ENCODE measurements around the gene WWOX. TPM values are rescaled to one million over a fixed set of nuclear protein-coding genes. Genes with fewer than 3 reads are reported as not detected.

Gene WWOX
- total and polyA plus RNA-seq, 2 of the 4 experiments (the other 2 are of a cell fraction) = 2.7 to 5.4 TPM

- Histone ChIP-seq H3K27ac (ENCODE audit: insufficient read depth, low read length) (no peak overlapping the region), H3K9ac (ENCODE audit: low read depth, low read length) (no peak overlapping the region), H3K4ac (ENCODE audit: low read depth, low read length) (no peak overlapping the region), H3K23ac (ENCODE audit: low read depth, low read length) (no peak overlapping the region), H3K9me3 (ENCODE audit: control insufficient read depth, insufficient read depth, low read length) (peaks cover 2% of the 10 kb centered on the region; the same call in 1 of the 2 replicates), H3K4me2 (ENCODE audit: low read depth, low read length) (no peak overlapping the region), H3K27me3 (ENCODE audit: control insufficient read depth, insufficient read depth, low read length) (no peaks in the 10 kb centered on the region; the same call in 1 of the 2 replicates), H2AK9ac (replicated peaks; ENCODE audit: low read depth, low read length, poor library complexity) (no peak overlapping the region), H4K5ac (ENCODE audit: low read depth, low read length) (no peak overlapping the region), H3K56ac (ENCODE audit: extremely low read depth, insufficient read depth, low read length) (no peak overlapping the region), H3K4me1 (ENCODE audit: control insufficient read depth, insufficient read depth, low read length) (no peaks in the 10 kb centered on the region), H3K36me3 (ENCODE audit: control insufficient read depth, insufficient read depth, low read length) (no peaks in the 10 kb centered on the region), H2BK120ac (ENCODE audit: low read depth, low read length) (no peak overlapping the region), H2BK5ac (ENCODE audit: low read depth, low read length, poor library complexity, severe bottlenecking) (no peak overlapping the region), H3K4me3 (ENCODE audit: insufficient read depth, low read depth, low read length) (no peak overlapping the region), H4K20me1 (ENCODE audit: insufficient read depth, low read length) (no peaks in the 10 kb centered on the region), H2BK20ac (ENCODE audit: low read depth, low read length) (no peak overlapping the region), H3K14ac (replicated peaks; ENCODE audit: low read depth, low read length) (no peak overlapping the region), H2AFZ (replicated peaks; ENCODE audit: low read length, poor library complexity) (no peak overlapping the region), H3K18ac (ENCODE audit: low read depth, low read length) (no peak overlapping the region), H2AK5ac (ENCODE audit: low read depth, low read length) (no peak overlapping the region), H4K91ac (ENCODE audit: insufficient read depth, low read depth, low read length) (no peak overlapping the region), H4K8ac (ENCODE audit: low read depth in 2 of 2, low read length in 2 of 2) (no peak overlapping the region), H2BK15ac (ENCODE audit: low read depth, low read length) (no peak overlapping the region), H3K79me1 (ENCODE audit: low read depth in 1 of 2, low read length in 2 of 2) (no peaks in the 10 kb centered on the region), H3K9me1 (ENCODE audit: insufficient read depth, low read length) (no peaks in the 10 kb centered on the region)
- TF ChIP-seq BHLHE40 (IDR thresholded peaks at IDR 0.05; ENCODE audit: low read depth, low read length) = no peak
- TF ChIP-seq RCOR1 (IDR thresholded peaks at IDR 0.05; ENCODE audit: insufficient replicate concordance, low read length) = no peak
- no peak for TF ChIP-seq MAFK (IDR thresholded peaks at IDR 0.05; ENCODE audit: low read depth, low read length)
- no peak for TF ChIP-seq NFE2L2 (IDR thresholded peaks at IDR 0.05; ENCODE audit: low read depth, low read length)
- no peak for TF ChIP-seq CHD1 (IDR thresholded peaks at IDR 0.05; ENCODE audit: low read depth, low read length)
- no peak for TF ChIP-seq RAD21 (IDR thresholded peaks at IDR 0.05; ENCODE audit: low read length)
- TF ChIP-seq RFX5 (IDR thresholded peaks at IDR 0.05; ENCODE audit: low read depth, low read length) = no peak
- TF ChIP-seq MAZ (IDR thresholded peaks at IDR 0.05; ENCODE audit: borderline replicate concordance, low read depth, low read length) = no peak
- TF ChIP-seq ELK1 (IDR thresholded peaks at IDR 0.05; ENCODE audit: borderline replicate concordance, low read depth, low read length) = no peak
- BruUV-seq (replicated peaks) = no TSS peak
- dilution Hi-C loops (cut with HindIII; ENCODE audit: low sequenced_read_pairs, unreplicated experiment) = no loop called here
- DNase-seq (no peak), ATAC-seq (ENCODE audit: low read depth) (no peak)
- intact Hi-C loops (cut with micrococcal nuclease) = loop anchor here (10.0 kb wide), 1 partner anchor 1367 kb away; the partner anchor contains the start of gene MAF
- in situ Hi-C loops (cut with MboI; ENCODE audit: low sequenced_read_pairs) = loop anchor here (5.0 kb wide), 1 partner anchor 121 kb away; no protein-coding TSS in a partner anchor
- no CpG with 5 or more reads among the region's 2 CpGs for WGBS, 2 experiments (ENCODE audit: extremely low coverage in 2 of 2, insufficient read length in 1 of 2)
- ChIA-PET POLR2A (ENCODE audit: unreplicated experiment) (no interaction called here), CTCF (interaction anchor here (0.6 kb wide), 1 partner anchor 788 kb away, joined by 6 read pairs; no protein-coding TSS in a partner anchor)
Observed at GRCh38 chr16:78237841-78238240, 138.4 kb downstream of the WWOX start.
